Stimulated activated CD4-positive, alpha-beta T cell treated with anti-CD3 and anti-CD28 coated beads, Interleukin-1b, Interleukin-23, amount 100 ng/mL, for 24 hours (primary cell): ENCODE data around the gene RHBDF2.
"Not testable (repeated sequence)": the region's sequence is repeated elsewhere in the genome, so short reads cannot be mapped to it uniquely, and the experiment has no call there.

ENCODE experiments used
- DNase-seq, 4 experiments: peaks; one replicate each; pipeline ENCODE4 v3.0.0-alpha.2; 2020; ENCODE audit warnings: low read depth in 4 of 4, low spot score in 1 of 4

Gene RHBDF2

DNA sequence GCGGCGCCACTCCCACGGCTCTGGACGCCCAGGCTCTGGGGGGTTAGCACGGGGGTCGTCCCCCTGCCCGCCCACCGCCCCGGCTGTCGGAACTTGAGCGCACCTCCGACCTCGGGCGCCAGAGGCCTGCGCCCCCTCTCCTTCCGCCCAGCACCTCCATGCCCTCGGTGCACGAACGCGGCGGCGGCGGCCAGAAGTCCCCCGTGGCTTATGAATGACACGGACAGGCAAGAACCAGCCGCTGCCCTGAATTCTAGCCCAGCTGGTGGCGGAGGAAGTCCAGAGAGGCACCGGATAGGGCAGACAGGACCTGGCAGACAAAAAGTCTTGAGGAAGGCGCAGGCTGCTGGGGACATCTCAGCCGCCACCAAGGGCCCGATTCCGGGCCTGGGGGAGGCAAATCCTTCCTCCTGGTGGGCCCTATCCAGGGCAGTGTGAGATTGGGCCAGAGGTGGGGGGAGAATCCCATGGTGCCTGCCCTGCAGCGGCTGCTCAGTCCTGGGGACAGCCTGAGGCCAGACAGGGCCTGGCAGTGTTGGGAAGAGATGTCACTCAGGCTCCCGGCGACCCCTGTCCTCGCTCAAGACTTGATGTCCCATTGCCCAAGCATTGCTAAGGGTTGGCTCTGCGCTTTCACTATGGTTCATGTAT lies 37.2 kb upstream of the RHBDF2 start:
- no peak for DNase-seq

DNA sequence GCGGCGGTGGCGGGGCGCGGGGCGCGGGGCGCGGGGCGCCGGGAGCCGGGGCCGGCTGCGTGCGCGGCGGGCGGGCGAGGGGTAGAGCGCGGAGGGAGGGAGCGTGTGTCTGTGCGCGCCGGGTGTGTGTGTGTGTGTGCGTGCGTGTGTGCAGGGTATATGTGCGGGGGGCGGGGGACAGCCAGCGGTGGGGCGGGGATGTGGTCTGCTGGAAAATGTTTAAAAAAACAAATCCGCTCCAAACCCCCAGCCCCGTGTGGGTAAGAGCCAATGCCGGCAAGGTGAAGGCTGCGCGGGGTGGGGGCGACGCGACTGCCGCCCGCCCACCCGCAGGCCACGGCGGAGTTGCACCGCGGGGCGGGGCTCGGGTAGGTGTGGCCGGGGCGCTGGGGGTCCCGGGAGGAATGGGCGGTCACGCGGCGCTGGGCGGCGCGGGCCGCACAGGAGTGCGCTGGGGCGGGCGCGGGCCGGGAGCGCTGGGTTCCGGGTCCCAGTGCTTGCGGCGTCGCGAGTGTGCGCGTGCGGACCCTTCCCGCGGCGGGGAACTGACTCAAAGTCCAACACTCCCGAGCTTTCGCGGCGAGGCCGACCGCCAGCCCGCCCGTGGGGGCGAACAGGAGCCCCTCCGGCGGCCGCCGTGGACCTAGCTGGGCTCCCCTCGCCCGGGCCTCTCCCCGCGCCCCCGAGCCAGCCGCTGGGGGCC lies 36.5 kb upstream of the RHBDF2 start, which contains the start of gene CYGB:
Gene CYGB (minus strand): TSS at position 132 of the 703 bp plus-strand sequence. CDS start 167 bp downstream, outside the sequence.
- DNase-seq: no peak

DNA sequence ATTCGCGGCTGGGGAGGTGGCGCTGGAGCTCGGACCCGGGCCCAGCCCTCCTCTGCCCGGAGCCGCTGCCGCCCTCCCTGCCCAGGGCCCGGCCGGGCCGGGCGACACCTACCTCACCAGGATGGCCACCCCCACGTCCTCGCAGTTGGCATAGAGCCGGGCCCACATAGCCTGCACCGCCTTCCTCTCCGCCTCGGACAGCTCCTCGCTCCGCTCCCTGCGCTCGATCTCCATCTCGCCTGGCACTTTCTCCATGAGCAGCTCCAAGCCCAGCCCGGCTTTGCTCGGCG lies 36.0 kb upstream of the RHBDF2 start:
- no peak for DNase-seq

DNA sequence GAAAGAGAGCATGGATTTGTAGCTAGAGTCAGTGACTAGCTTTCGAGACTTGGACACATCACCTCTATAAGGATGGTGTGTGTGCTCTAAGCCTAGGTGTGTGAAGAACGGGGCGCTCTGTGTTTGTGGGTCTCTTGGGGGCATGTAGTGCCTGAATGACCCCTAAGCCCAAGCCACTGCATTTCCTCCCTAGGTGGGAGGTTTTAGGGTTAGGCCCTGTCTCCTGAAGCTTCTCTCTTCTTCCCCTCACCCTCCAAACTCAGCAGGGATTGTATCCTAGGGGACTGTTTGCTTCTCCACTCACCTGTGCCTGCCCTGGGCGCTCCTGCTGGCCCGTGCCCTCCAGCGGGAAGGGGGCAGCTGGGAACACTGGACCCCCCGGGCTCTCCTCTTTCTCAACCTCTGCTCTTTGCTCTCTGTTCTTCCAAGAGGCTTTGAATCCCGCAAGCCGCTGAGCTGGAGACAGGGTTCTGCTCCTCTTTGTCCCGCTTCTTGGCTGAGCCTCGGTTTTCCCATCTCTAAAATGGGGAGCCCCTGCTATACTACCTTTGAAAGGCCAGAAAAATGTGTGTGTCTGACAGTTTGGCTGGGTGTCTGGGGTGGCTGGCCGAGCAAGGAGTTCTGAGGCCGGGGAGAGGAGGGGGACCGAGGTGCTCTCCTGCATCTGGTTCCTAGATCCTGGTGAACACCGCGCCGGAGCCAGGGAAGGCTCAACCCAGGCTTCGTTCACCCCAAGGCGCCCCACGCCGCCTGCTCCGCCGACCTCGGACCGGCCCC lies 35.5 kb upstream of the RHBDF2 start:
- no peak for DNase-seq

DNA sequence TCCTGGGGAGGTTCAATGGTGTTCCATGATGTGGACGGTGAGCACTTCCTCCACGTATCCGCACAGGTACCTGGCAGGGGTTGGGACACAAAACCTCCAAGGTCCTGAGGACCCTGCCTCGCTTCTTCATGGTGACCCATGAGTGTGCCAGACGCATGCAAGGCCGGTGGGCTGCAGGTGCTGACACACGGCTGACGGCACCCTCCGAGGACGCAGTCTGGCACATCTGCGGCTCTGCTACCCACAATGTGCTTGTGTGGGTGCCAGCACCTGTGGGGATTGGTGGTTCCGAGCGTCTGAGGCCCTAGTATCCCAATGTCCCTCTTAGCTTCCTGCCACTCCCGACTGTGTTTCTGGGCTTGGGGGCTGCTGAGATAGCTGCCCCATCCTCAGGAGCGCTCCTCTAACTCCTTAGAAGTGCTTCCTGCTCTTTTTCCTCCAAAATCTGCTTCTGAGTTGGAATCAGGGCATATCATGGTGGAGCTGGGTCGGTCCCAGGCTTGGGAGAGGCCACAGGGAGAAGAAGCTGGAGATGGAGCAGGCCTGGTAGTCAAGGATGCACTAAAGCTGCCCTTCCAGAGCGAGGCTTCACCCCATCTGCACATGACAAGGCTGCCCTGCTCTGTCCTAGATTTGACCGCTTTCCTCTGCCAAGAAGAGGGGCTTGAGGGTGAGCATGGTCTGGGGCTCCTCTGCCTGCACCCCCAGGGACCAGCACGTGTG lies 34.7 kb upstream of the RHBDF2 start:
- DNase-seq: no peak

DNA sequence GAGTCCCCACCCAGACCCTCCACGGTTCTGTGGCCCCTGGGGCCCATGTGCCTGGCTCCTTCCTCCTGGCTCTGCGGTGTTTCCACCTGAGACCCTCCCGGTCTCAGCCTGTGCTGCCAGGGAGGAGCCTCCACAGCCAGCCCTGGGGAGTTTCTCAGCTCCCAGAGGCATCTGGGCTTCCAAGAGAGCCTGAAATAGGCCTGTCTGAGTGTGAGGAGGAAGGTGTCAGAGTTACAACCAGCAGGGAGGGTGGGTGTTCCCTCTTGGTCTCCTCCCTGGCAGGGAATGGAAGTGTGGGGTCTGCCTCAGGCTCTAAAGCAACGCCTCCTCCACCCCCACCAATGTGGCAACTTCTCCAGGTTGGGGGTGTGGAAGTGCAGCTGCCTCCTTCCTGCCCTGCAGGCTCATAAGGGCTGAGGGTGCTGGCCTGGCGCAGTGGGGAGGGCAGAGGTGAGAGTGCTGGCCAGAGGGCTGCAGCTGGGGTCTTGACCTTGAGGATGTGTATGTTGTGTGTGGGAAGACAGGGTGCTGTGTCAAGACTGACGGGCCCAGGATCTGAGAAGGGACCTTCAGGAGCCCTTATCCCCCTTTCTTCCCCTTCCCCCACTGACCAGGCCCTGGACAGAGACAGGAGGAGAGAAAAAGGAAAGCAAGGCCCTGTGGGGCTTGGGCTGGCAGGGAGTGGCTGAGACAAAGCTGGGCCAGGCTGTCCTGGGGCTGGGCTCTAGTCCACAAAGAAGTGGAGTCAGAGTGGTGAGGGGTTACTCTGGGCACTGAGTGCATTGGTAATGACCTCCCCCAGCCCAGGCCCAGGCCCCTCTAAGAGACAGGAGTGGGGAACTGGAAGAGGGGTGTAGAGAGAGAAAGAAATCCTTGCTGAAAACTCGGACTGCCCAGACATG lies 33.9 kb upstream of the RHBDF2 start:
- DNase-seq: no peak

DNA sequence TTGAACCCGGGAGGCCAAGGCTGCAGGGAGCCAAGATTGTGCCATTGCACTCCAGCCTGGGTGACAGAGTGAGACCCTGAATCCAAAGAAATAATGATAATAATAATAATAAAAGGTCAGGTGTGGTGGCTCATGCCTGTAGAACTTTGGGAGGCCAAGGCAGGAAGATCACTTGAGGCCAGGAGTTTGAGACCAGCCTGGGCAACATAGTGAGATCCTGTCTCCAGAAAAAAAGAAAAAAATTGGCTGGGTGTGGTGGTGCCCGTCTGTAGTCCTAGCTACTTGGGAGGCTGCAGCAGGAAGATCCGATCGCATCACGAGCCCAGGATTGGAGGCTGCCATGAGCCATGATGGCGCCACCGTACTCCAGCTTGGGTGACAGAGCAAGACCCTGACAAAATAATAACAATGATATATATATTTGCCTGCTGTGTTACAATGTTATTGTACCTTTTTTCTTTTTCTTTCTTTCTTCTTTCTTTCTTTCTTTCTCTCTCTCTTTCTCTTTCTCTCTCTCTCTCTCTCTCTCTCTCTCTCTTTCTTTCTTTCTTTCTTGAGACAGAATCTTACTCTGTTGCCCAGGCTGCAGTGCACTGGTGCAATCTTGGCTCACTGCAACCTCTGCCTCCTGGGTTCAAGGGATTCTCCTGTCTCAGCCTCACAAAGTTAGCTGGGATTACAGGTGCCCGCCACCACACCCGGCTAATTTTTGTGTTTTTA lies 32.6 kb upstream of the RHBDF2 start:
- DNase-seq: not testable (repeated sequence)

DNA sequence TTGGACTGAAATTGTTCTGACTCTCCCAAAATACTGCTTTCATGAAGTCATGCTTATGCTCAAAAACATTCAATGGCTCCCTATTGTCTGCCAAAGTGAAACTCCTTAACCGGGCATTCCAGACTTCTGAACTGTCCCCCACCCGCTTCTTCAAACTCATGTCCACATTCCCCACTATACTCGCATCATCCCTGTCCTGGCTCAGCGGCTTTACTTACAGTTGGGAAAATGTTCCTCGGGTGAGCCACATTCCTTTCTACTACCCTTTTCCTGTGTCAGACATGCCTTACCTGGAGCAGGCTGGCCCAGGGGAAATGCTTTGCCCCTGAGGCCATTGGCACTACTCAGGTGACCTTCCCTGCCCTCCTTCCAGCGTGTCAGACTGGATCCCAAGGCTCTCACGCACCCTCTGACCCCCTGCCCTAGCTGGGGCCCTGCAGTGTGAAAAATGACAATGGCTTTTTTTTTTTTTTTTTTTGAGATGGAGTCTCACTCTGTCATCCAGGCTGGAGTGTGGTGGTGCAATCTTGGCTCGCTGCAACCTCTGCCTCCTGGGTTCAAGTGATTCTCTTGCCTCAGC lies 30.9 kb upstream of the RHBDF2 start:
- no peak for DNase-seq

DNA sequence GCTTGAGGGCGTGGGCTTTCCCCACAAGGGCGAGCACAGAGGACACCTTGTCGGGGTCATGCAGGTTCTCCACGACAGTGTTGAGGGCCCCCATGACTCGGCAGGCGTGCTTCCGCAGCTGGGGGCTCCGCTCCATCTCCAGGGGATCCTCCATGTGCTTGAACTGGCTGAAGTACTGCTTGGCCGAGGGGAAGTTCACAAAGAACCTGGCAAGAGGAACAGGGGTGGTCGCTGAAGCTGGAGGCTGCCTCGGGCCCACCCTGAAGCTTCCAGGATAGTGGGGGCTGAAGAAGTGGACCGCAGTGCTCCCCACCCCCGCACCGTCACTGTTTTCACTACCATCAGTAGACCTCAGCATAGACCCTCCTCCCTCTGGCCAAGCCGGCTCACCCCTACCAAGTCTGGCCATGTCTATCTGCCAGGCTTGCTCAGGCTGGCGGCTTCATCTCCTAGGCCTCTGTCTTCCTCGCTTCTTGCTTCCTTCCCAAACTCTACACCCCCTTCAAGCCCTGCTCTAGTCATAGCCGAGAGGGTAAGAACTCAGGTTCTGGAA lies 30.3 kb upstream of the RHBDF2 start:
- no peak for DNase-seq

DNA sequence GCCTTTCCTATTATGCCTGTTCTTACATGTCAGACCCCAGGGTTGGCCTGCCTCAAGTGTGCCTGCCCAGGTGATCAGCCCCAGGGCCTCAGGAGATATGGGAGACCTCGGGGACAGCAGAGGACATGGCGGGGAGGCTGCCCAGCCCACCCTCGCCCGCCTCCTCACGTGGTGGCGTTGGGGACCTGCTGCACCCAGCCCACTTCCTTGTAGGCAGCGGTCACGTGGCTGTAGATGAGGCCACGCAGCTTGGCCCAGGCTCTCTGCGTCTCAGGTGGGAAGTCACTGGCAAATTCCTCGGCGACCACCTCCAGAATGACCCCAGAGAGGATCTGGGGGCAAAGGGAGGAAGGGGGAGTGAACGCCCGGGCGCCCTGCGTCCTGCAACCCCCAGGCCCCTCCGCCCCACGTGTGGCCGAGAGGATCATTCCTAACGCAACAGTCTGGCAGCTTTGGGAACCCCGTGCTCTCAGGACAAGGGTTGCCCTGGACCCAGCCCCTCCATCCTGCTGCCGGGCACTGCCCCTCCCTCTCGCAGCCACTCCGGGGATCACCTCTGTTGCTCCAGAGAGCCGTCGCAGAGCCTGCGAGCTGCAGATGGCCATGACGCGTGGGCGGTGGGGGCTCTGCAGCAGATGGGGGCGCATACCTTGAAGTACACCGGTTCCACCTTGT lies 29.7 kb upstream of the RHBDF2 start:
- DNase-seq: no peak

DNA sequence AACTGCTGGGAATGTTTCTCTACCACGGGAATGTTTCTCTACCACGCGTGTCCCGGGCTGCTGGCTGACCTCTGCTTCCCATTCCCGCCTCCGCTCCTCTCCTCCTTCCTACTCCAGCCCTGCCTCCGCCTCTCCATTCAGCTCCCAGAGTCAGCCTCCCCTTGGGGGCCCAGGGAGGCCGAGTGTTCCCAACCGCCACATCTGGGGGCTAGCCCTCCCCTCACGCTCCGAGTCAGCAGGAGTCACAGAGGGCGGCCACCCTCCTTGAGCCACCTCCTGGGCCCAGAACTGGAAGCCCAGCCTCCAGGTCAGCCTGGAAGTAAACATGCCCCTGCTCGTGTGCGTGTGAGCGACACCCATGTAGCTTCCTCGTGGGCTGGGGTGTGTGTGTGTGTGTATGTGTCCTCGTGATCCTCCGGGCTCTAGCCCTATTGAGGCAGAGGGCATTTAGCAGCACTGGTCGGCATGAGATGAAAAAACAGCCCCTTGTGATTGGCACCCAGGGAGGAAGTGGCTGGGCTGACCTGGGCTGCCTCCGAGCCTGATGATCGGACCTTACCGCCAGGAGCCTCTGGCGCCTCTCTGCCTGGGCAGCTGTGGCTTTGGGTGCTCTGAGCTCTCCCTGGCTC lies 29.0 kb upstream of the RHBDF2 start:
- DNase-seq: no peak

DNA sequence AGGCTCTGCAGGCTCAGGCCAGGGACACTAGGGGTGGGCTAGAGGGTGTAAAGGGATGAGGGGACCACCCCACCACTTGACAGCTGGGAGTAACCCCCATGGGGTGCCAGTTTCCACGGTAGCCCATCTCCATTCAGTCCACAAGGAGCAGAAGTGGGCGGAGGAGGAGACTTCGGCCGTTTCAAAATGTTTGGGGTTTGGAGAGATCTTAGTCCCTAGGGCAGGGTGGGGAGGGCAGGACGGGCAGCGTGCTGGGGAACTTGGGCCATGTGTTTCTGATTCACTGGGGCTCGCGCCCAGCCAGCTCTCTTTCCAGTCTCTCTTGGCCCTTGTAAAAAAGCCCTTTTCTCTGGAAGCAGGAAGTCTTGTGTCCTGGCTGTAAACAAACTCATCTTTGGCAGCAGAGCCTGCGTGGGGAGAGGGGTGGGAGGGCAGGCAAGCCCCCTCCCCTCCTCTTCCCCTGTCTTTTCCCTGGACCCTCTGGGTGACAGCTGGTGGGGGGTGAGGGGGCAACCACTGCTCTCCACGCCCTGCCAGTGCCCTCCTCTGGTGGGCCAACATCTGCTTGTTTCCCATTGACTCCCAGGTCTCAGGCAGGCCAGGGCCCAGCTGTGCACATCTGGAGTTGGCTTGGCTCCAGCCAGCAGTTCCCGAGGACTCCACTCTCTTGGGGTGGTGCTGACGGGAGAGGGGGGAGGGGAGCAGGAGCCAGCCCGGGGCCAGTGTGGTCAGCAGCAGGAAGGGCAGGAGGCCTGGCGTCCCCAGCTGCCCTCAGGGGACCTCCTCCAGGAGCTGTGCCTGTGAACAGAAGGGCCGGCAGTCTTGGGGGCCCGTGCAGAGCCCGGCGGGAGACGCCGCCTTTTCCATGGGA lies 28.2 kb upstream of the RHBDF2 start:
- no peak for DNase-seq

DNA sequence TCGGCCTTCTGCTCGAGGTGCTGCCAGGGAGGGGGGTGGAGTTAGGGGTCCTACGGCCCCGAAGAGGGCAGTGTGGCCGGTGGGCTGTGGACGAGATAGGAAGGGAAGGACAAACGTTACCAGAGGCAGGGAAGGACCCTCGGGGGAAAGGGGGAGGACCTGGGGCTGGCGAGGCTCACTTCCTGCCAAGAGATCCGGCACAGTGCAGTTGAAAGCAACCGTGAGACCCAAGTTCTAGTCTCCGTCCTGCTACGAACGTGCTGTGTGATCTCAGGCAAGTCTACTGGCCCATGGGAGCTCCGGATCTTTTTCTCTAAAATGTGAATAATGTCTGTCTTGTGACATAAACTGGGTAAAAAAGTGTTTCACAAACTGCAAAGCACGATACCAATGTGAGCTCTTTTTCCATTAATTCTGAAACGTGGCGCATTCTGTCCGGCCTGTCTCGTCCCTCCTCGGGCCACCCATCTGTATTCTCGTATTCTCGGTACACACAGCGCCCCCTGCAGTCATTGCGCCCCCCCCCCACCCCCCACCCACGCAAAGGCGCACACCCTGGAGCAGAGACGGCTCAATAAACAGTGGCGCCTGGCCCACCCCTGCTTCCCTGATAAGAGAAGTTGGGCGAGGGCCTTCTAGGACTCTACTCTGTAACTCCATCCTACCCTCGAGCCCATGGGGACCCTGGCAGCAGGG lies 27.5 kb upstream of the RHBDF2 start:
- no peak for DNase-seq

DNA sequence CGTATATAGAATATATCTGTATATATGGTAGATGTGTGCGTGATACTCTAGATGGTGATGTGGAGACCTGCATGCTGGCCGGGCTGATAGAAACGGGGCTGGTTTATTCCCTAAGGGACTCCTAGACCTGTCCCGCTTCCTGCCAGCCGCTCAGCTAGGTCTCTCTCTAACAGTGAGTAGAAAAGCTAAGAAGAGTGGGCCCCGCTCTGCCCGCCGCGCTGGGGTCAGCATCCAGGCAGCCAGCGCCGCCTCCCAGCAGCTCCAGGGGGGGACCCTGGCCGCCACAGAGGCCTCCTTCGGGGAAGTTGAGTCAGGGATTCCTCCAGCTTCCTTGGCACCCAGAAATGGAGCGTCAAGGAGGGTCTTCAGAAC lies 26.9 kb upstream of the RHBDF2 start:
- DNase-seq: no peak

DNA sequence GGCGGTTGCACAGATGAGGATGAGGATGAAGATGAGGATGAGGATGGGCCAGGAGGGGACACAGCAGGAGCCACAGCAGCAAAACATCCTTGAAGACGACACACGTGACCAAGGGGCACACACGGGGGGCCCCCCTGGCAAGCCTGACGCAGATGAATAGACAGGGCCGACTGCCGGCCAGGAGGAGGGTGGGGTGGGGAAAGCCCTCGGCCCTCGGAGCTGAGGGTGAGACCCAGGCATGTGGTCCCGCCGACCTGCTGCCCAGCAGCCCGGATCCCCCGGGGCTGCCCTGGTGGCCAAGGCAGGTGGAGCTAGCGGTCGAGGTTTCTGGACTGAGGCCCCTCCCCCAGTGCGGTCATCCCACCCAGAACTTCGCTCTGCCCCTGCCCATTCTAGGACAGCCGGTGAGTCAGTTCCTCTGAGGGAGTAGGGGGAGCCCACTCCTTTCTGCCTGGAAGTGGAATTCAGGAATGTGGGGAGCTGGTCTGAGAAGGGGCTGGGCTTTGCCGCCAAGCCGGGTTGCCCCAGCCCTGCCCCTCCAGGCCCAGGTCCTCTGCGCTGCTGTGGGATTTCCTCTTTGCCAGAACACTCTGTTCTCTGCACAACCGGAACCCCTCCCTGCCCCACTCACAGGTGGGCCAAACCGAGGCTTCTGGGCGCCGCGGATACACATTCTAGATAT lies 26.3 kb upstream of the RHBDF2 start:
- DNase-seq: no peak

DNA sequence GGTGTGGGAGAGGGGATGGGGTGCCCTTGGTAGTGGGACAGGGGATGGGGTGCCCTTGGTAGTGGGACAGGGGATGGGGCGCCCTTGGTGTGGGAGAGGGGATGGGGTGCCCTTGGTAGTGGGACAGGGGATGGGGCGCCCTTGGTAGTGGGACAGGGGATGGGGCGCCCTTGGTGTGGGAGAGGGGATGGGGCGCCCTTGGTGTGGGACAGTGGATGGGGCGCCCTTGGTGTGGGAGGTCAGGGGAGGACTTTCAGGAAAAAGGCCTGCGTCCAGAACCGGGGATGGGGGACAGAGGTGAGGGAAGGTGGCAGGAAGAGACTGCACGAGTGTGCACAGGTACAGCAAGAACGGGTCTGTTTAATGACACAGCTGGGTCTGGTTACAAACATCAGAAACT lies 25.8 kb upstream of the RHBDF2 start:
- DNase-seq: not testable (repeated sequence)
